Inferior parietal cortex (tissue), 1 donor: Measurements from ENCODE around the gene AKAP9.
"Not testable (repeated sequence)": the region's sequence is repeated elsewhere in the genome, so short reads cannot be mapped to it uniquely, and the experiment has no call there.

Experiments
- DNase-seq: peaks from one replicate; pipeline ENCODE4 v3.0.0-alpha.2; 2016; ENCODE audit errors: extremely low spot score

The AKAP9 gene

DNA sequence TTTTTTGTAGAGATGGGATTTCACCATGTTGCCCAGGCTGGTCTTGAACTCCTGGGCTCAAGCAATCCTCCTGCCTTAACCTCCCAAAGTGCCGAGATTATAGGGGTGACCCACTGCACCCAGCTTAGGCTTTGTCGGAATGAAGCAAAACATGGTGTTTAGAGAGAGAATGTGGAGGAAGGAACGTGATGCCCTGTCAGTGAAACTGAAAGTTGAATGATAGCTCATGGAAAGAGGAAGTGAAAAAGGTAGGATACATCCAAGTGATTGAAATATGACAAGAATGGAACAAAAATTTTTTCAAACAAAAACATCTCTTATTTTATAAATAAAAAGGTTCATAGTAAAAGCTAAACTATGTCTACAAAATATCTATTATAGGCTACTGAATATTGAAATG lies 5.9 kb downstream of the AKAP9 start:
- DNase-seq, result no peak

DNA sequence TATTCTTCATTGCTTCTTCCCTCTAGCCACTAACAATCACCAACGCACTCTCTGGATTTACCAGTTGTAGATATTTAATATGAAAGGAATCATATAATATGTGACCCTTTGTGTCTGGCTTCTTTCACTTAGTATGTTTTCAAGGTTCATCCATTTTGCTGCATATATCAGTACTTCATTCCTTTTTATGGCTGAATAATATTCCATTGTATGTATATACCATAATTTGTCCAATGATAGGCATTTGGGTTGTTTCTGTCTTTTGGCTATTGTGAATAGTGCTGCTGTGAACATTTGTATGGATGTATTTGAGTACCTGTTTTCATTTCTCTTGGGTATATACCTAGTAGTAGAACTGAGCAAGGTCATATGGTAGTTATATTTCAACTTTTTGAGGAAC lies 7.3 kb downstream of the AKAP9 start:
- no peak for DNase-seq

DNA sequence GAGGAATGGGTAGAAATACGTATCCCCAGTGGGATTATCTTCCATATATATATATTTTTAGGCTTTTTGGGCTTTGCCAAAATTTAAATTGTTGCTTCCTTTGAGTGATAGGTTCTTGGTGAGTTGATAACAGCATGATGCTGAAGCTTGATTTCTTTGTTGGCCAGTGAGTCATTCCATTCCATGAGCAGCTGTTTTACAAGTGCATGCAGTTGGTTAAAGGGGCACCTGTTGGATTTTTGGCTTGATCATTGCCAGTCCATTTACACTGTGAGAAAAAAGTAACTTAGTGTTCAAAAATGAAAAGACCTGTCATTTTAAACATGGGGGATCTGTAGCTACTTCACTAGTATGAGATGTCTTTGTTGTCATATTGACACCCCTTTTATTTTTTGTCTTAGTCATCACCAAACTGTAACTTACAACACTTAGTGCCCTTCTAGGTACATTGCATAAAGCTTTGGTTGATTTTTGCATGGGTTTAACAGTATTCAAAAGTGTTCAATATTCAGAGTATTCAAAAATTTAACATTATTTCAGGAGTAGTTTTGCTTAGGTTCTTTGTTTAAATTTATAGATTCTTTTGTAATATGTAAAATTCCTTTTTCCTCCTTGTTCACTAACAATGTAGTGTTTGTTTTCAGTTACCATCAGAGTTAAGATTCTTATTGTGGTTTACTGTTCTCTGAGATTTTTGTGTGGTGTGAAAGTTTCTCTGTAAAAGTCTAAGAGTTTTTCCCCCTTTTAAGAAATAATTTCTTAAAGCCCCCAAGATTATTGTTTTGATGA lies 8.8 kb downstream of the AKAP9 start:
- no peak for DNase-seq

DNA sequence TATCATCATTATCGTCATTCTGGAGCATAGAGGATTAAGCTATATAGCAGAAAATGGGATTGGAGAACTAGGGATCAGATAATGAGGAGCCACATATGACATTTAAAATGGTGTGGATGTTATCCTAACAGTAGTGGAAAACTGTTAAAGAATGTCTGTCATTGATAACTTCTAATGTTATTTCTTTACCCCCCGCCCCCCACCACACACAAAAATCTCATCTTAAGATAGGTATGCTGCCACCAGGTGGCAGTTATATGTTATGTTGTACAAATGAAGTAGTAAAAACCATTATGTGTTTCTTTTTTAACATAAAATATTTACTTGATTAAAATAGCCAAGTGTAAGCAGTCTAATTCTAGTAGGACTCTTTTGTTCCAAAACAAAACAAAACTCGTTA lies 13.0 kb downstream of the AKAP9 start:
- DNase-seq, result no peak

DNA sequence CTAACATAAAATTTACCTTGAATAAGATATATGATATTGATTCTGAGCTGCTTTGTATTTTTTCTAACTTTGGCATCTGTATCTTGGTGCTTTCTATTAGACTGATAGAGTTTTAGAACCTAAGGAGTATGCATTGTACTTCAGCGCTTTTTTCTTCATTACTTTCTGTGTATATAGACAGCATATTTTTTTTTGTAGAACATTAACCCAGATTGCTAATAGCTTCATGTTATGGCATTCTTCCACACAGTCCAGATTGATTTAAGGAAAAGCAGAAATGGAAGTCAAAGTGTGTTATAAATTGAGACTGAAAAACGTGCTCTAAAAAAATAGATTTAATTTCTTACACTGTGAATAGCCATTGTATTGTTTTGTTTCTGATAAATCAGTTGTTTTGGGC lies 15.8 kb downstream of the AKAP9 start:
- DNase-seq, result not testable (repeated sequence)

DNA sequence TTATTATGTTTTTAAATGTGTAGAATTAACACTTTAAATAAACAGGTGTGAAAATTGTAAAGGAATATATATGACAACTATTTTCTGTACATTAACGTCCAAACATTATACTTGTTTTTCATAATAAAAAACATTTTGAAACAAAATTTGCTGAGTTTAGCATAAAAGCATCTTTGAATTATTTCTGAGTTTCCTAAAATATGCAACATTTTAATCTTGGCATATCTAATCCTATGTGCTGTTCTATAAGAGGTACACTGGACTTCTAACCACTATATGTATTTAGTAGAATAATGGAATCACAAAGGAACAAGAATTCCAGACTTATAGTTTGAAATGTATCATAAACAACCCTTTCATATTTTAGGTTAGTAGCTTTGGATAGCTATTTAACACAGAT lies 16.6 kb downstream of the AKAP9 start:
- no peak for DNase-seq

DNA sequence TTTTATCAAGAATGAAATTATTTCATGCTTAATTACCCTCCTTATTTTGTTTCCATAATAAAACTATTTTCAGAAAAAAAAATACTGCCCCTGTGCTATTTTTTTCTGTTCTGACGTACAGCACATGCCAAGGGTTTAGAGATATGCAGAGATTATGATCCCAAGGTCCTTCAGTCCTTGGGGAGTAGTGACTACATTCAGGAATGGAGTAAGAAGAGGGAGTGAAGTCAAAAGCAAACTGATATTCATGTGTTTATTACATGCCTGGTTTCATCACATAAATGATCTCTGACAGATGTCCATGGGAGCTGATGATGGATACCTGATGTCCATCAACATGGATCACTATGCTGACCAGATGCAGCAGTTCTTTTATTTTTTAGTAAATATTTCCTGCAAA lies 17.2 kb downstream of the AKAP9 start:
- no peak for DNase-seq

DNA sequence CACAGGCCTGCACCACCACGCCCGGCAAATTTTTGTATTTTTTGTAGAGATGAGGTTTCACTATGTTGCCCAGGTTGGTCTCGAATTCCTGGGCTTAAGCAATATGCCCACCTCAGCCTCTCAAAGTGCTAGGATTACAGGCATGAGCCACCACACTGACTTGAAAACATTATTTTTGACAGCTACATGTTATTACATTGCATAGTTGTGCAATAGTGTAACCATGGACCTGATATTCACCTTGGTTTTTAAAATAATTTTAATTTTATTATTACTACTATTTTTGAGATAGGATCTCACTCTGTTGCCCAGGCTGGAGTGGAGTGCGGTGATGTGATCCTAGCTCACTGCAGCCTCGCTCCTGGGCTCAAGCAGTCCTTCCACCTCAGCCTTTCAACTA lies 18.4 kb downstream of the AKAP9 start:
- no peak for DNase-seq

DNA sequence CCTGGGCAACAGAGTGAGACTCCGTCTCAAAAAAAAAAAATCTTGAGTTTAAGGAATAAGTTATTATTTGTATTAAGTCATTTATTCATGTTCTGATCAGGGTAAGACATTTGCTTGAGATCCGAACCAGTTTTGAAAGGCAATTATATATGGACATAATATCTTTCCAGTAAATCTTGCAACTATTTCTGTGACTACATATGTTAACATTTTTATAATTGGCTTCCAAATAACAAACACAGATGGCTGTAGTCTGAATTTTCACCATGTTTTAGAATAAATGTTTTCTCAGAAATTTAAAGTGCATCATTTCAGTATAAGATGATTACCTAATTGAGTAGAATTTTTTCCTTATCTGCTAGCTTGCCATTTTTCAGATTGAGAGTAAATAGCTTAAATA lies 21.2 kb downstream of the AKAP9 start:
- no peak for DNase-seq

DNA sequence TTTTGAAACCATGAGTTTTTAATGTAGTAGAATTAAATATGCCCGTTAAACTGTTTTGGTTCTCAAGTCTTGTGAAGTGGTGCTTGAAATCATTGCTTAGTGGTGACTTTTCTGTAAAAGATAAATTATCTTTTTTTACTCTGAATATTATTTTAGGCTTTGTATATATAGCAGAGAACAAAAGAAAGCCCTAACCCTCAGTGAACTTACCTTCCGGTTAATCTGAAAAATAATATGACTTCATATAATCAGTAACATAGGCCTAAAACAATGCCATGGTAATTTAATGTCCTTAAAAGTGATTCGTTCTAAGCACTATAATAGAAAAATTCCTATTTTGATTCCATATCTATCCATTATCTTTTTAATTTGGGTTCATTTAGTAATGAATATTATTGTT lies 21.8 kb downstream of the AKAP9 start:
- no peak for DNase-seq

DNA sequence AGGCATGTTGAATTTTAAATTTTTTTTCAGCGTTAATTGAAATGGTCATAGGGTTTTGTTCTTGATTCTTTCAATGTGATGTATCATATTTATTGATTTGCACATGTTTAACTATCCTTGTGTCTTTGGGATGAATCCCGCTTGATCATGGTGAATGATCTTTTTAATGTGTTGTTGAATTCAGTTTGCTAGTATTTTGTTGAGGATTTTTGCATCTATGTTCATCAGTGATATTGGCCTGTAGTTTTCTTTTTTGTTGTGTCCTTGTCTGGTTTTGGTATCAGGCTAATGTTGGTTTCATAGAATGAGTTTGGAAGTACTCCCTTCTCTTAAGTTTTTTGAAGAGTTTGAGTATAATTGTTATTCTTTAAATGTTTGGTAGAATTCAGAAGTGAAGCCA lies 26.9 kb downstream of the AKAP9 start:
- not testable (repeated sequence) for DNase-seq

DNA sequence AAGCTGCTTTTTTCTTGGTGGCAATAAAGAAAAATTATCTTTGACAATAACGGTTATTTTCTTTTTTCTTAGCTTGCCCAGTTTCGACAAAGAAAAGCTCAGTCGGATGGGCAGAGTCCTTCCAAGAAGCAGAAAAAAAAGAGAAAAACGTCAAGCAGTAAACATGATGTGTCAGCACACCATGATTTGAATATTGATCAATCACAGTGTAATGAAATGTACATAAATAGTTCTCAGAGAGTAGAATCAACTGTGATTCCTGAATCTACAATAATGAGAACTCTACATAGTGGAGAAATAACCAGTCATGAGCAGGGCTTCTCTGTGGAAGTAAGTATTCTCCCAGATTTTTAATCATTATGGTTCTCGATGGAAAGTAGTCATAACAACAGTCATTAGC lies 33.0 kb downstream of the AKAP9 start:
- DNase-seq, result peak; percentile 22

DNA sequence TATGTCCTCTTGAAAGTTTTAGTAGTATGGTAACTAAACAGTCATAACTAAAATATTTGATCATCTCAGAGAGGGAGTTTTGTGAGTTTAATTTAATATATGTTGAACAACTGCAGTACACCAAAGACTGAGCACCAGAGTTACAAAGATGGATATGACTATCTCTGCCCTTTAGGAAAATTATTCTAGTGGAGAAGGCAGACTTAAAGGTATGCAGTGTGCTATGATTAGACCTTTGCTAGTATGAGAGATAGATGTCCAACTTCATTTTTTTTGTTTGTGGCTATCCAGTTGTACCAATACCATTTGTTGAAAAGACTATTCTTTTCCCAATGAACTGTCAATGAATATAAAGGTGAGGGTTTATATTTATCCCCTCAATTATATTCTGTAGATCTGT lies 33.4 kb downstream of the AKAP9 start:
- DNase-seq, result no peak

DNA sequence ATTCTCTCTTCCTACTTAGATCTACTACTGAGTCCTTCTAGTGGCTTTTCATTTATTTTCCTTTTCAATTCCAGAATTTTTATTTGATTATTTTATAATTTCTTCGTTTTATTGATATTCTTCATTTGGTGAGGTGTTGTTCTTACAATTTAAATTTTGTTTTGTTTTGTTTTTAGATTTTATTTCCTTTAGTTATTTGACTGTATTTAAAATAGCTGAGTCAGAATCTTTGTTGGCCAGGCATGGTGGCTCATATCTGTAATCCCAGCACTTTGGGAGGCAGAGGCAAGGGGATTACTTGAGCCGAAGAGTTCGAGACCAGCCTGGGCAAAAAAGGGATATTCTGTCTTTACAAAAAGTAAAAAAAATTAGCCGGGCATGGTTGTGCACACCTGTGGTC lies 36.1 kb downstream of the AKAP9 start:
- DNase-seq, result no peak

DNA sequence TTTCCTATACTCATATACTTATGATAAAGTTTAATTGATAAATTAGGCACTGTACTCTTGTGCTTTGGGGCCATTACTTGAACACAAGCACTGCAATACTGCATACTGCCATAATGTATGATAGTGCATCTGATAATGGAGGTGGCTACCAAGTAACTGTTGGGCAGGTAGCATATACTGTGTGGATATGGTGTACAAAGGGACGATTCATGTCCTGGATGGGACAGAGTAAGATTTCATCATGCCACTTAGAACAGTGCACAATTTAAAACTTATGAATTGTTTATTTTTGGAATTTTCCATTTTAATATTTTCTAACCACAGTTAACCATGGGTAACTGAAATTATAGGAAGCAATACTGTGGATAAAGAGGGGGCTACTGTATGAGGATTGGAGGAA lies 38.9 kb downstream of the AKAP9 start:
- DNase-seq, result no peak

DNA sequence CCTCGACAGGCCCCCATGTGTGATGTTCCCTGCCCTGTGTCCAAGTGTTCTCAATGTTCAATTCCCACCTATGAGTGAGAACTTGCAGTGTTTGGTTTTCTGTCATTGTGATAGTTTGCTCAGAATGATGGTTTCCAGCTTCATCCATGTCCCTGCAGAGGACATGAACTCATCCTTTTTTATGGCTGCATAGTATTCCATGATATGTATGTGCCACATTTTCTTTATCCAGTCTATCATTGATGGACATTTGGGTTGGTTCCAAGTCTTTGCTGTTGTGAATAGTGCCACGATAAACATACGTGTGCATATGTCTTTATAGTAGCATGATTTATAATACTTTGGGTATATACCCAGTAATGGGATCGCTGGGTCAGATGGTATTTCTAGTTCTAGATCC lies 41.7 kb downstream of the AKAP9 start:
- not testable (repeated sequence) for DNase-seq

DNA sequence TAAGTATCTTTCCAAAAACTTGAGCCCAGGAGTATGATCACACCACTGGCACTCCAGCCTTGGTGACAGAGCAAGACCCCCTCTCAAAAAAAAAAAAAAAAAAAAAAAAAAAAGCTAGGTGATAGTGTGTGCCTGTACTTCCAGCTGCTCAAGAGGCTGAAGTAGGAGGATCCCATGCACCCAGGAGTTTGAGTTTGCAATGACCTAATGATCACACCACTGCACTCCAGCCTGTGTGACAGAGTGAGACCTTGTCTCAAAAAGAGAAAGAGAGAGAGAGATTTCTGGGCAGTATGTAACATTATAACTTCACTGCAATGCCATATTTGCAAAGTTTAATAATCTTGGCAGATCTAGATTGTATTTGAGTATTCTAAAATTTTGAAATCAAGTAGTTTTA lies 47.6 kb downstream of the AKAP9 start:
- no peak for DNase-seq

DNA sequence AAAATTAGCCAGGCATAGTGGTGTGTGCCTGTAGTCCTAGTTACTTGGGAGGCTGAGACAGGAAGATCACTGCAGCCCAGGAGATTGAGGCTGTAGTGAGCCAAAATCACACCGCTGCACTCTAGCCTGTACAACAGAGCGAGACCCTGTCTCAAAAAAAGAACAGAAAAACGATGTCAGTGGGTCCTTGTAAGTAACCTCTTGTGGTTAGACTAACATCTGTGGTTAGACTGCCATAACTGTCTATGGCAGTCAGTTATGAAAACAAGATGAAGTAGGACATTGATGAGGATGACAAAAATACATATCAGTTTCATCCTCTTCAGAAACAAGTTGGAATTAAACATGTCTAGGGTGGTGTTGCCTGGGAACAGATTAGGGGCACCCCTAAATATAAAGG lies 53.3 kb downstream of the AKAP9 start:
- no peak for DNase-seq

DNA sequence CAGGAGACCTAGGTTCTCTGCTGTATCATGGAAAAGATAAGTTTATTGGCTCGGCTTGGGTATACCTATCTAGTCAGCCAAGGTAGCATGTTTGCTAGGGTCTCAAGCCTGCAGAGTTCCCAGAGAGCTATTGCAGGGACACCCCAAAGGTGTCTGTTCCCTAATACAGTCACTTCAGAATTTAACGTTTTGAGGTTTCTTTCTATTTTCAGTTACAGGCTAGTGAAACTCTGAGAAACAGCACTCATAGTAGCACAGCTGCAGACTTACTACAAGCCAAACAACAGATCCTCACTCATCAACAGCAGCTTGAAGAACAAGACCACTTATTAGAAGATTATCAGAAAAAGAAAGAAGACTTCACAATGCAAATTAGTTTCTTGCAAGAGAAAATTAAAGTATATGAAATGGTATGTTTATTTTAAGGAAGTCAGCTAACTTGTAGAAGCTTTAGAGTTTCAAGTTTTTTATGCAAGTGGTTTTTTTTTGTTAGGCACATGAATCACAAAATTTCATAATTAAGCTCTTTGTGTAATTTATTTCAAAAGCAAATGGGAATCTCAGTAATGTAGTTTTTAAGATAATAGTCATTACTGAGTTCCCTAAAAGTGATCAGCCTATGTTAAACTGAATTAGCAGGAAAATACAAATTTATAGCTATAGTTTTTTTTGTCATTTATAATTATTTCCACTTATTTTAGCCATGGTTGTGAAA lies 54.9 kb downstream of the AKAP9 start:
- no peak for DNase-seq

DNA sequence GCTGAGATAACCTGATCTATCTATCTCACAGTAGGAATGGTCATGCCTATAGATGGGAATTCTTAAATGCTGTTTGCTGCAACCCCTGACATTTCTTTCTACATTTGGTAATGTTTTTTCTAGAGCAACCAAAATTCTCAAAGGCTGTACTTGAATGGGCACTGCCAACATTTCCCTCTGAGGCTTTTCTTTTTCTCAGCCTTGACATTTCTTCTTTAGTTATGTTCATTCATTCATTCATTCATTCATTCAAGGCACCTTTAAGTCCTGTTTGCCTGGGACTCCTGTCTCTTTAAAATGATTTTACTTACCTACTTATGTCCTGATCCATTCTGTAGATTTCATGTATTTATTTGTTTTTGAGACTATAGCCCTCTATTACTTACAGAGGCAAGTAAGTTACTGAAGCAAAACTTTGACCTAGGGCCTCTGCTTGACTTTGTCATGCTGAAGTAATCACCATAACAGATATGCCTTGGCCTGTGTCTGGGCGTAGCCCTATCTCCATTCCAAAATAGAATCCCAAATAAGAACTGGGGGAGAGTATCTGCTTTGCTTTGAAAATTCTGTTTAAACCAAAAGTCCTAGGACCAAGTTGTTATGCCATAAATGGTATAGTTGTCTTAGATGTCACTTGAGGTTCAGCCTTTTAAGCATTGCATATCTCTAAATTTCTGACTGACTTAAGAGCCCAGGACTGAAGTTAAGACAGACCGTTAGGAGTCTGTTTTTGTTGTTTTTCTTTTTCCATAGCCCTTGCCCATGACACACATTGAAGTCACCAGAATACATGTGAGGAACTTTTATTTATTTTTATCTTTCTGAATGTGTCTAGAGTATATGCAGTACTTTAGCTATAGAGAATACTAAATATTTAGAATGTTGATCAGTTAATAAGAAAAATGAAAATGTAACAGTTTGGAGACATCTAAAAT lies 59.2 kb downstream of the AKAP9 start:
- DNase-seq, result no peak

DNA sequence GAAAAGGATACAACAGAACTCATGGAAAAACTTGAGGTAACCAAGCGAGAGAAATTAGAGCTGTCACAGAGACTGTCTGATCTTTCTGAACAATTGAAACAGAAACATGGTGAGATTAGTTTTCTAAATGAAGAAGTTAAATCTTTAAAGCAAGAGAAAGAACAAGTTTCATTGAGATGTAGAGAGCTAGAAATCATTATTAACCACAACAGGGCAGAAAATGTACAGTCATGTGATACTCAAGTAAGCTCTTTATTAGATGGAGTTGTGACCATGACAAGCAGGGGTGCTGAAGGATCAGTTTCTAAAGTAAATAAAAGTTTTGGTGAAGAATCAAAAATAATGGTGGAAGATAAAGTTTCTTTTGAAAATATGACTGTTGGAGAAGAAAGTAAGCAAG lies 62.1 kb downstream of the AKAP9 start:
- no peak for DNase-seq

DNA sequence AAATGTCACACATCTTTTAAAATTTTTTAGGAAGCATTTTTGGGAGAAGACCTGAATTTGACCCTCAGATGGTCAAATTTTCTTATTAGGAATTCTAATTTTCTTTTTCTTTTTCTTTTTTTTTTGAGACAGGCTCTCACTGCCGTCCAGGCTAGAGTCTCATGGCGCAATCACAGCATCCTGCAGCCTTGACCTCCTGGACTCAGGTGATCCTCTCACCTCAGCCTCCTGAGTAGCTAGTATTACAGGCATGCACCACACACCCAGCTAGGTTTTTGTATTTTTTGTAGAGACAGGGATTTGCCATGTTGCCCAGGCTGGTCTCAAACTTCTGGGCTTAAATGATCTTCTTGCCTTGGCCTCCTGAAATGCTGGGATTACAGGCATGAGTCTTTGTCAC lies 65.4 kb downstream of the AKAP9 start:
- no peak for DNase-seq
